IPS DF 4.7 (cell line): ENCODE data around the gene CUEDC1.
"Not testable (repeated sequence)": the region's sequence is repeated elsewhere in the genome, so short reads cannot be mapped to it uniquely, and the experiment has no call there.

Experiments used
- DNase-seq: peaks from one replicate; pipeline ENCODE4 v3.0.0-alpha.2; 2013; ENCODE audit warnings: low spot score; ENCODE audit errors: extremely low read depth

The CUEDC1 gene

DNA sequence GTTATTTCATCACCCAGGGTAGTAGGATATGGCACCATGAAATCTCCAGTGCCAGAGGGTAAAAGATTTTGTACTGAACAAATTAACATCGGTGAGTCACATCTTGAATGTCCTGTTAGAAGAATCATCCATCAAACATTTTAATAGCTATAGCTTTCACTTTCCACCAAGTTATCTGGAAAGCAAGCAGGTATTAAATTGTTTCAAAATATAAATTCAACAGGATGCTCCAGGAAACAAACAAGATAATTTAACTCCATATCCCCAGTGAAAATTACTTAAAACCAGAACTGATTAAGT is 30.4 kb upstream of the CUEDC1 start:
- DNase-seq, result no peak

DNA sequence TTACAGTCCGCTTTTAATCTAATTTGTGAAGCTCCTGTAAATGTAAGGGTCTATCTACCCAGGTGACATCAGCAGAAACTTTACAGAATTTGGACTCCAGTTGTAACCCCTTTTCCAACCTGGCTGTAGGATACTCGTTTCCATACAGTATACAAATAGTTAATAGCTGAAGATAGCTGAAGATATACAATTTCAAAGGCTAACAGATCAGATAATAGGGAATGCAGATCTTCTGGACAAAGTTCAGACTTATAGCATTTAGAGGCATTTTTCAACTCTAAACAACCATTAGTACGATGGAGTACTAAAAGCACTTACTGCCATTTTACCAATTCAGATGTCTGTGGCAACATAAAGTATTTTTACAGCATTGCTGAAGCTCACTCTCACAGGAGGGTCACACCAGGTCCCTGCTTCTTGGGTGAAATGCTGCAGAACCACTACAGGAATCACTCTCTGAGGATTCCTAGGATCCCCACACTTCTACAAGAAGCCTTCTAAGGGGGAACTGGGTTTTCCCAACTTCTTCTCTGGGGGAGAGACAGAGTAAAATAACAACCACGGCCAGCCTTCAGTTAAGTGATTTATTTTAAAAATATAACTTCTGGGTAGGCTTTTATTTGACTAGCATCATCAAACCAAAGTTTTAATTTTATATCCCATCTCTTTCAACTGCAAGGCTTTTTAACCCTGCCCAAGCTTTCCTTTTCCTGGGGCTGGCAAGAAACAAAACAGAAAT is 29.9 kb upstream of the CUEDC1 start:
- no peak for DNase-seq

DNA sequence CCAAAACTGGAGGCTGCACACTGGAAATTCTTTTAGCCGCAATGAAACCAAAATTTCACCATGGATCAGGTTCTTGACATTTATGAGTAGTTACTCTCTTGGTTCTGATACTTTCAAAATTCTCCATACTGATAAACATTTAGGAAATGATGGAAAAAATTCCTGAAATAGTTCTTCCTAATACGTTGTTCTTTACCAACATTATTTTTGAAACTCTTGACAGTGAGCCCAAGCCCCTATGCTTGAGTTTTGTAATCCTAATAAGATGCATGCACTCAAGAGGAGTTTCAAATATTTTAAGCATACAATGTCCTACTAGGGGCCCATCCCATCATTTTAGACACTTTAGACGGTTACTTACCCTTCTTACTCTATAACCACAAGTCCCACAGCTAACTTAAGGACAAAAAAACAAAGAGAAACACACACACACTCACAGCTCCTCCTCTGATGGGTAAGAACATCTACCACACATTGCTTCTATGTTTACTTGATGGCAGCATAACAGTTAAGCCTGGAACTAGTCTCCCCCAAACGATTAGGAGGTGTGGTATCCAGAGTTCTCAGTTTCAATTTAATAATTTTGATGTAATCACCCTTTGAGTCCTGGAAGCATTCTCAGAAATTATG is 29.2 kb upstream of the CUEDC1 start:
- DNase-seq, result no peak

DNA sequence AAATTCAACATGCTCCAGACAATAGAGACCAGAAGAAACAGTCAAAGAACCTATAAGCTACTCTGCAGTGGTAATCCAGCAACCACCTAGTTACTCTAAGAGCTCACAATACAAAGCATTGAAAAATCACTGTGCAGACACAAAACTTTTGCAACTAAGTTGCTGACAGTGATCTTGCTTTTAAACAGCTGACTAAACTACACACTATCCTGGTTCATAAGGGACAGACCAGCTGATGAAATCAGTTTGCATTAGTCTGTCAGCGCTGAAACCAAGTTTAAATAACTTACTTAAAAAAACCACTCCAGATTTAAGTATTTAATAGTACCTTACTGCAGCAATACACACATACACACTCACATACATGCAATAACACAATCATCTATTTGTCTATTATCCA is 28.2 kb upstream of the CUEDC1 start:
- no peak for DNase-seq

DNA sequence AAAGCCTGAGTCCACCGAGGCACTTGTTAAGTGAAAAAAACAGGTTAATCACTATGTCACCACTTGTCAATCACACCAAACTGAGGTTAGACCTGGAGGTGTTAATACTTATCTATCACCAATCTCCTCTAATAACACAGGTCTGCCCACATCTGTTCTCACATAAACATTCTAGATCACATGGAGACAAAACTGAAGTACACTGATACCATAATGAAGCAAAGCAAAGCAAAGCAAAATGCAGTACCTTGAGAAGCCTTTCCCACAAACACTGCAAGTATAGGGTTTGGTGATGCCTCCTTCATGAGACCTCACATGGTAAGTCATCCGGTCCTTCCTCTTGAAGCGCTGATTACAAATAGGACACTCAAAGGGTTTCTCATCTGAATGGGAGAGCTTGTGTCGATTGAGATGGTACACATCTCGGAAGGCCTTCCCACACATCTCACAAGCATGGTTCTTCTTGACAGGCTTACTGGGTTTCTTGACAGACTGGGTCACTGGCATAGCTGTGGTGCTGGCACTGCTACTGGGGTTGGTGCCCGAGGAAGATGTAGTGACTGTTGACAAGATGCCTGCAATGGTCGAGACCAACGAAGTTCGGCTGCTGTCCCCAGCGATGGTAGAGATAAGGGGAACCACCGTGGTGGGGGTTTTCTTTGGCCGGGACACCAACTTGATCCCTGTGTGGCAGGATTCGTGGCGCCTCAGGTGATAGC is 27.4 kb upstream of the CUEDC1 start:
- no peak for DNase-seq

DNA sequence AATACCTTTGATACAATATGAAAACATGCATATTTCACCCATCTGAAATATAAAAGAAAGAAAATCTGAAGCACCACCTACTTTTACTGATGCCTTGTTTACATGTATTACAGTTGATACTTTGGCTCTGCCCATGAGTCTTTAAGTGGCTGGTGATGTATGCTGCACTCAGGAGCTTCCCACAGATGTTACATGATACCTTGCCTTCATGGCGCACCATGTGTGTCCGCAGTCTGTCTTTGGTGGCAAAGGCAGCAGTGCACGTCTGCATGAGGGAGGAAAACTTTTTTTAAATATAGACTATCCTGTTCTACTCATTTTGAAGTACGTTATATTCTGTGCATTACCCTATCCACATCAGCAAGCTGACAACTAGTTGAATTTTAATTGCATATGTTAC is 25.3 kb upstream of the CUEDC1 start:
- no peak for DNase-seq

DNA sequence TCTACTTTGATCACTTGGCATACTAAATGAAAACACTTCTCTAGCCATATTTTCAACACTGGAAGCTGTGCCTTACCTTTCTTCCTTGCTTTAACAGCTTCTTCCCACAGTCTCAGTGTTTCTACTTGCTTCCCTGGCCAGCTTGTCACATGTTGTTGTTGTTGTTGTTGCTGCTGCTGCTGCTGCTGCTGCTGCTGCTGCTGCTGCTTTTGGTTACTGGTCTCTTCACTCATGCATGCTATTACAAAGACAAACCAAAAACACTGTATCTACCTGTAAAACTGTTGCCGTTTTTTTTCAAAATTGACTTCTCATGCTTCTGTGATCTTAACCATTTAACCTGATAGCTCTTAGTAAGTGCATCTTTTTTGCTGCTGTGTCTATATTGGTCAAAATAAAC is 23.9 kb upstream of the CUEDC1 start:
- DNase-seq, result no peak

DNA sequence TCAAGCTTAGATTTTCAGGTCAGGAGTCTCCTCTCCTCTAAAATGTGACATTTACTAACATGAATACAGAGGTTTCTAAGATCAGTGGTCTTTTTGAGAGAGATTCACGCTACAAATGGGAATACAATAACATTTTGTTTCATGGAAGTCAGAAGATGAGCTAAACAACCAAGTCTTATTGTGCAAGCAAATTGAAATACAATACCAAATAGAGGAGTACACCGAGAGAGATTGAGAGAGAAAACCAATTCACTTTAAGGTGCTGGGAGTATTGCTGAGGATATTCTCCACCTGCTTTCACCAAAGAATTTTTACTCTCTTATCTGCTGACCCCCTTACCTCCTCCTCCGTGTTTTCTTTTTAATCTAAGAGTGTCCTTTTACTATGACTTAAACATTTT is 21.4 kb upstream of the CUEDC1 start:
- no peak for DNase-seq

DNA sequence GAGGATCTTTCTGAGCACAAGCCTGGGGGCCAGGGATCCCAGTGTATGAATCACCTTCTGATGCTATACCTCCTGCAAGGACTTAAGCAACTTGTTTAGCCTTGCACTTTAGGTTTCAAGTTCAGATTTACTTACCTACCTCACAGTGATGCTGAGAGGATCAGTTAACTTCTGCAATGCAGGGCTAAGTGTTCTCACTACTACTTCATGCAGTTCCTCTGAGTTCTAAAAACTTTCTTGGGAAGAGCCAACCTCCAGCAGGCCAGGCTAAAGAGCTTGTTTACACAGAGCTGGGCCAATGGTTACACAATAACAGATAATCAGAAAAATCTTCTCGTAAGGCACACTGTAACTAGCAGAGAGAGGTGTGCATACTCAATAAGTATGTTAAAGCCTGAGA is 19.8 kb upstream of the CUEDC1 start:
- DNase-seq, result no peak

DNA sequence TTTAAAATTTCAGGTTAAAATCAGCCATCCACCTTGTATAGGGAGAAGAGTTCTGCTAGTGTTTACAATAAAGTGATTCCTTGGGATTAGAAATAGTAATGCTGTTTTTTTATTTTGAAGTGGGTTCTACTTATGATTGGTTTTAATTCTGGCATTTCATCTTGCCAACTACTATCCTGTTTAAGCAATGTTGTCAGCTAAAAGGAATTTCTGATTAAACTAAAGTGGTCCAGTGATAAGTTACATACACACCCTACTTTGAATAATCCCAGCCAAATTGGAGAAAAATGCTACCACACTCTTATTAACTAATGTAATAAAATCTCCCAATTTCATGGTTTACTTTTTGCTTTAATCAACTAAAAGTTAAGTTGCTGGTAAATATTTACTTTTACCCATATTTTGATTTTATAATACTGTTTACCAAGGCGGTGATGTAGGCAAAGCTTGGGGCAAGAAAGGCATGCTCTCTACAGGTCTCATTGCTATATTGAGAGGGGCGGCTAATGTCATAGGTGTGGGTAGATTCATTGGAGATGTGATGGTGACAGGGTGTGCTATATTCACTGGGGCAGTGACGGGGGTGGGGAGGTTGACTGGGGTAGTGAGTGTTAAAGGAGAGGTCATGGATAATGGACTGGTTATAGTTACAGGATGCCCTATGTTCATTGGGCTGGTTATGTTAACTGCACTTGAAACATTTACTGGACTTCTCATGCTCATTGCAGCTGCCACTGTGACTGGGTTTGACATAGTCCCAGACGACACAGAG is 19.0 kb upstream of the CUEDC1 start:
- not testable (repeated sequence) for DNase-seq

DNA sequence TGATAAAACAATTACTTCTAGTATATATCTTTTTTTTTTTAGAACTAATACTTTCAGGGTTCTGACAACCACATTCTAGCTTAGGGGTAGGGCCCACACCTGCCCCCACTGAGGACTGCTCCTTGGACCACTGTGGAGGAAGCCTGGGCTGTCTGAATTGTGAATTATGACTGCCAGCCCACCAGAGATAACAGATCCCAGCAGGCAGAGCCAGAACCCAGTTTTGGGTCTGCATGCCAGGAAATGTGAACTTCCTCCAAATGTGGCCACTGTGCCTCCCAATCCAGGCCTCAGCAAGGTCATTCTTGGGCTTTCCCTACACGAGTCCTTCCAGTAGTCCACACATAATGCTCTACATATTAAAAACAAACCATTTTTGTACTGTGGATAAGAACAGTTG is 16.9 kb upstream of the CUEDC1 start:
- DNase-seq, result no peak

DNA sequence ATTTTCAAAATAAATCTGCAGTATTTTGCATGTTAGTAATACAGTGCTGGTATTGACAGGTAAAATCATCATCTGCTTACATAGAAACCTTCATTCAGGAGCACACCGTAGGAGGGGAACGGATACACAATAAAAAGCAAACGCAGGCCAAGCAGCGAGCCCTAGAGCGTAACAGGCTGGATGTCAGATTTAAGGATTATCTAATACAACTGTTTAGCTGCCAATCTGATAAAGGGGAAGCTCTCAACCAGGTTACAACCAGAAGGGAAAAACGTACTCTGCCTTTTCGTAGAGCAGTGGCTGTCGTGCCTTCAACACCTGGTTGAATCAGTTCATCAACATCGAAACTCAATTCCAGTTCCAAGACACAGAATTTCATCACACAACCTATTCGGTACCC is 16.4 kb upstream of the CUEDC1 start:
- no peak for DNase-seq

DNA sequence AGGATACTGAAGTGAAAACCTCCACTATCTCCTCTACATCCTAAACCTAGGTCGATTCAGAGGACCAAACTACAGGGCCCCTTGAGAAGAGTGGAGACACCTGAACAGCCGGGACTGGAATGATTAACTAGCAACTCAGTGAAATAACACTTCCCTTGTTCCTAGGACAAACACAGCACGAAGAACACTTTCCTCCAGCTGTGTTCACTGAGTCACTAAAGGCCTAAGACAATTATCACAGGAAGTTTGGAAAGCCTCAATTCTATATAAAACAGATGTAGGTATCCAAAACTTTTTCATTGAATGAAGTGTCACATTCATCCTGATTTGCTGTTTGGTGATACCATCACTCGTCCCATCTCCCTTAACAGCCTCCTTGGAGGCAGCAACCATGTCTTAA is 15.5 kb upstream of the CUEDC1 start:
- DNase-seq, result no peak

DNA sequence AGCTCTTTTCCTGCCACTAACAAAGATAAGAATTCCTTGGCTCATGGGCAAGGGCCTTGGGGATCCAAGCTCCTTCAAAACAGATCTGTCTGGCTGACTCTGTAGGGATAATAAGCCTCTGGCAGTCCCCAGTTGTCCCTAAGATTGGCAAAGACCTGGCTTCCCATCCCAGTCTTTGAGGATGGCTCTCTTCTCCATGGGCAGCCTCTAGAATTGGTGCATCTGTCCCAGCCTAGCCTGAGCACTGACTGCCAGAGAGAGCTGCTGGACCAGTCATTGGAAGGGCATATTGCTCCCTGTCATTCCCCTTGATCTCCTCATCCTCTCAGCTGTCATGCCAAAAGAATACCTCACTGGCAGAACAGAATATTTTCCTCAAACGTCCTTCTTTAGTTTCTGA is 13.2 kb upstream of the CUEDC1 start:
- no peak for DNase-seq

DNA sequence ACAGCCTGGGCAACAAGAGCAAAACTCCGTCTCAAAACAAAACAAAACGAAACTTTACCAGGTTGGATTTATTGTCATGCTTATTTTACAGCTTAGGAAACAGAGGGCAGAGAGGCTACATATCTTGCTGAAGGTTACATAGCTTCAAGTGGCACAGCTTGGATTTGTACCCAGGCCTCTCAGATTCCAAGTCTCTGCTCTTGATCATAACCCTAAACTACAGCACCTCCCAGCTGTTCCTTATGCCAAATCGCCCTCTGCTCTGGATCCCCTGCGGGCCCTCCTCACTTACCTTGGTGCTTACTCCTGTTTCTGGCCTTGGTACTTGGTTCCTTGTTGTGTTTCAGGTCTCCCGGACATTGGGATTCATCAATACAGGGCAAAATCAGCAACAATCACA is 11.7 kb upstream of the CUEDC1 start:
- DNase-seq, result no peak

DNA sequence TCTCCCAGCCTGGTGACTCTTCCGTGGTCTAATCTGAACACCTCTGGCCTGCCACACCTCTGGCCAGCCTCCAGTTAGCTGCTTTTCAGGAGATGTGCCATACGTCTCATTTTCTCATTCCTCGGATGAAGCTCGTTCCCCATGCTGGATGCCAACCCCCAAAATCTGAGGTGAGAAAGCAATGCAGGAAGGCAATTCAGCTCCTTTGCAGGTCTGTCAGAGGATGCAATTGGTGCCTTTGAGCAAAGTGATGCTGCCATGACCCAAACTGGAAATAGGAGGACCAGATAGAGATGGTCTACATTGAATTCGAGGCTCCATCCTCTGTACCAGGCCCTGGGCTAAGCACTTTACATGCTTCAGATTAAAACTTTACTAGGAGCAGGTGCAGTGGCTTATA is 11.0 kb upstream of the CUEDC1 start:
- no peak for DNase-seq

DNA sequence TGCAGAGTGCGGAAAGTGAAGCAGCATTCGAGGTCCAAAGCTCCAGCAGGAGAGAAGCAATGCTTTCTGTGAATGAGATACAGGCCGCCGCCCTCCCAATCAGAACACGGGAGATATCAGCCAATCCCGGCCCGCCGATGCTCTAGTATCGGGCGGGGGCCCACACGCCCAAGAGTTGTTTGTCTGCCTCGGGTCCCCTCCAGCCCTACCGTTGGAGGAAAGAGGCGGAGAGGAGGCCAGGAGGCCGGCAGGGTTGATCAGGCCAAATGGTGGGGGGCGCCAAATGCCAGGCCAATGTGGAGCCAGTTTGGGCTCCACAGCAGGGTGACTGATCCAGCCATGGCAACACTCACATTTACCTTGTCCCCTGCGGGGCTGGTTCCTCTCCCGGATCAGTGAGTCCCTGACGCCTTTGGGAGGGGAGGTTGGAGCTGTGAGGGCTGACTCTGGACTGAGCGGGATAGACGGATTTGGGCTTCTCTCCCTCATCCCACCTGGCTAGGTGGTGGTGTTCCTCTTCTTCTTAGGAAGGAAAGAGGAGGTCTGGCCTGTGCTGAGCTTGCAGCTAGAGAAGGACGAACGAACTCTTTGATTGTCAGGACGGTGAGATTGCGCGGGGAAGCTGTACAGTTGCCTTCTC is 10.4 kb upstream of the CUEDC1 start:
- no peak for DNase-seq

DNA sequence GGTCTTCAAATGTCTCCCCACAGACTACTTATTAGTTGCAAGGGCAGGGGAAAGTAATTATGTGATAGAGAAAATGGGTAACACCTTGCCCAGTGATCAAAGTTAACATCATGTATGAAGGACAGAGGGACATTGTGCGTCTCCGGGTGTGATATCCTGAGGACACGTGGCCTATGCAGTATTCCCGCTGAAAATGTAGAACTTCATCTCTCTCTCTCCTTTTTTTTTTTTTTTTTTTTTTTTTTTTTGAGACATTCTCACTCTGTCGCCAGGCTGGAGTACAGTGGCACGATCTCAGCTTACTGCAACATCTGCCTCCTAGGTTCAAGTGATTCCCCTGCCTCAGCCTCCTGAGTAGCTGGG is 7.9 kb upstream of the CUEDC1 start:
- DNase-seq, result no peak

DNA sequence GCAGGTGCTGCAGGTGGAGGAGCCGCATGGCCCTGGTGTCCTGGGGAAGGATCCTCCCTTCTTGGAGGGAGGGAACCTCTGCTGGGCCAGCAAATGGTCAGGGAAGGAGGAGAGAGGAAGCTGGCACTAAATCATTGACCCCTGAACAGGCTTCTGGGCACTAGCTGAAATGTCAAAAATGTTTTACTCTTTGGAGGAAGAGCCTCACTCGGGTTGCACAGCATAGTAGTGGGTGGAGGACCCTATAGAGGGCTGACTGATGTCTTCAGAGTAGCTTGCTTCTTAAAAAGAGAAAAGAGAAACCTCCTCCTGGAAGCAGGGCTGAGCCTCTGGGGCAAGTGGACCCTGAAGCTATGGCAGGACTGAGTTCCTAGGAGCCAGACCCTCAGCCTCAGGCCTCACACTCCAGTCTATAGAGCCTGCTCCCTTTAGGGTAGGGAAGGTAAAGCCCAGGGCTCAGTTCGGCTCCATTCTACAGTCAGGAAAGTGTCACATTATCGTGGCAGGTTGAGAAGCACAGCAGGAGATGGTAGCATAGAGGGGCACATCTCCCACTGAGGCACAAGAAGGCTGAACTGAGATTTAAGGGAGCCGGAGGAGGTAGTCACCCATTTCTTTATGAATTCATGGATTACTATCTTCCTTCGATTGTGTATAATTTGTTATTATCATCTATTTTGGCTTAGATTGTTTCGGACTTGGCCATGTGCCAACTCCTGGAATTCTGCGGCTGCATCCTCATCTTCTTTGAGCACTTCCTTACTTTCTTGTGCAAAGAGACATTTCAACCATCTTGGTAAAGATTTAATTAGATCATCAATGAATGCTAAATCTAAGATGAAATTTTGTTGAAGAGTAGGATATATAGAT is 7.3 kb upstream of the CUEDC1 start:
- DNase-seq, result no peak

DNA sequence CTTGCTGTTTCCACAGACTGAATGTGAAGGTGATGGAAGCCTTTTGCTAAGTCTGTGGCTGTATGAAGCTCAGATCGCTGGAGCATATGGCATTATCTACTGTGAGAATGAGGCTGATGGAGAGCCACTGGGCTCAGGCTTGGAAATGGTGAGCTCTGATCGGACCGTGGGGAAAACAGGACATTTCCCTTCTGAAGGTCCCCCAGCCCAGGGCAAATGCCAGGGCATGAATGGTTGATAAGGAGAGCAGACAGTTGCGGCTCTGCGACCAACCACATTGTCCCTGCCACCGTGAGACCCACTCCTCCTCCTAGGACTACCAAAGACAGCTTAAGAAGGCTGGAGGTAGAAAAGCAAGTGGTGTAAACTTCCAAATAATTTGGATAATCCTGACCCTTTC is 4.7 kb upstream of the CUEDC1 start:
- DNase-seq, result no peak

DNA sequence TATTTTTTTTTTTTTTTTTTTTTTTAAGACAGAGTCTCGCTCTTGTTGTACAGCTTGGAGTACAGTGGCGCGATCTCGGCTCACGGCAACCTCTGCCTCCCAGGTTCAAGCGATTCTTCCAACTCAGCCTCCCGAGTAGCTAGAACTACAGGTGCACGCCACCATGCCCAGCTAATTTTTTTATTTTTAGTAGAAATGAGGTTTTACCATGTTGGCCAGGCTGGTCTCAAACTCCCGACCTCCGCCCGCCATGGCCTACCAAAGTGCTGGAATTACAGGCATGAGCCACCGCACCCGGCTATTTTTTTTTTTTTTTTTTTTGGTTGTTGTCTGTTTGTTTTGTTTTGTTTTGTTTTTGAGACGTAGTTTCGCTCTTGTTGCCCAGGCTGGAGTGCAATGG is 3.2 kb upstream of the CUEDC1 start:
- DNase-seq, result not testable (repeated sequence)
